ENCODE measurements around the gene ZNF397. TPM values are rescaled to one million over a fixed set of nuclear protein-coding genes. Genes with fewer than 3 reads are reported as not detected.

ZNF397 gene
- total RNA-seq, 3 donors from 2014 or later (not counting 1 experiment from before 2014, with no cell fraction given), result 8.7 to 15.6 (median 13.9) TPM

DNA sequence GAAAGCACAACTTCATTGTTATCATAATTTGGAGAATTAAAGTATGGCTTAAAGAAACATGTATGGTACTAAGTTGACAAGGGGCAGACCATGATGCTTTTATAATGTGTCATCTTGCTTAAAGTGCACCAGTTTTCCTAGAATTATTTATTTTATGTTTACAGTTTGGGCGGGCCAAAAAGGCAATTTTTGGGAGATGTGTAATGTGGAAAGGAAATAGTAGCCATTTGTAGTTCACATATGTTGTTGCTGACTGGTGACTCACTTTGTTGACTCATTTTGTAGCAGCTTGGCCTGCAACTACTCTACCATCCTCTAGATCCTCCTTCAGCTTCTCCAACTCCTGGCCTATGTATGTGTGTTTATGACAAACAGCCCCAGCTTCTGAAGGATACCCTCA lies 41.5 kb downstream of the ZNF397 start:
- Histone ChIP-seq H3K4me1 (ENCODE audit: control insufficient read depth, insufficient read depth, low read length) (no peaks in the 10 kb centered on the region), H3K36me3 (ENCODE audit: control insufficient read depth, insufficient read depth, low read length) (peaks cover 4% of the 10 kb centered on the region), H3K4me3 (ENCODE audit: low read length) (no peak overlapping the region), H3K9me3 (ENCODE audit: control insufficient read depth, insufficient read depth, low read length) (no peaks in the 10 kb centered on the region), H3K27ac (ENCODE audit: low read length) (no peak overlapping the region), H3K27me3 (ENCODE audit: control insufficient read depth, insufficient read depth, low read length) (no peaks in the 10 kb centered on the region)
- TF ChIP-seq, protein P1, sequence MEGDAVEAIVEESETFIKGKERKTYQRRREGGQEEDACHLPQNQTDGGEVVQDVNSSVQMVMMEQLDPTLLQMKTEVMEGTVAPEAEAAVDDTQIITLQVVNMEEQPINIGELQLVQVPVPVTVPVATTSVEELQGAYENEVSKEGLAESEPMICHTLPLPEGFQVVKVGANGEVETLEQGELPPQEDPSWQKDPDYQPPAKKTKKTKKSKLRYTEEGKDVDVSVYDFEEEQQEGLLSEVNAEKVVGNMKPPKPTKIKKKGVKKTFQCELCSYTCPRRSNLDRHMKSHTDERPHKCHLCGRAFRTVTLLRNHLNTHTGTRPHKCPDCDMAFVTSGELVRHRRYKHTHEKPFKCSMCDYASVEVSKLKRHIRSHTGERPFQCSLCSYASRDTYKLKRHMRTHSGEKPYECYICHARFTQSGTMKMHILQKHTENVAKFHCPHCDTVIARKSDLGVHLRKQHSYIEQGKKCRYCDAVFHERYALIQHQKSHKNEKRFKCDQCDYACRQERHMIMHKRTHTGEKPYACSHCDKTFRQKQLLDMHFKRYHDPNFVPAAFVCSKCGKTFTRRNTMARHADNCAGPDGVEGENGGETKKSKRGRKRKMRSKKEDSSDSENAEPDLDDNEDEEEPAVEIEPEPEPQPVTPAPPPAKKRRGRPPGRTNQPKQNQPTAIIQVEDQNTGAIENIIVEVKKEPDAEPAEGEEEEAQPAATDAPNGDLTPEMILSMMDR (IDR thresholded peaks at IDR 0.05), result no peak
- Mint-ChIP-seq H3K27me3 (ENCODE audit: low read depth in 2 of 2) (no peaks in the 10 kb centered on the region), H3K4me1 (peaks cover 0 to 17% of the 10 kb centered on the region in 2 donors), H3K36me3 (no peaks in the 10 kb centered on the region), H3K4me3 (no peak overlapping the region), H3K9me3 (peaks cover 2 to 3% of the 10 kb centered on the region in 2 donors), H3K27ac (no peak overlapping the region)
- intact Hi-C loops (cut with micrococcal nuclease), result no loop called here
- ATAC-seq, result no peak
- DNase-seq, result no peak
- 100% methylated on average over 1 of the region's 1 CpG for WGBS (ENCODE audit: insufficient coverage)

DNA sequence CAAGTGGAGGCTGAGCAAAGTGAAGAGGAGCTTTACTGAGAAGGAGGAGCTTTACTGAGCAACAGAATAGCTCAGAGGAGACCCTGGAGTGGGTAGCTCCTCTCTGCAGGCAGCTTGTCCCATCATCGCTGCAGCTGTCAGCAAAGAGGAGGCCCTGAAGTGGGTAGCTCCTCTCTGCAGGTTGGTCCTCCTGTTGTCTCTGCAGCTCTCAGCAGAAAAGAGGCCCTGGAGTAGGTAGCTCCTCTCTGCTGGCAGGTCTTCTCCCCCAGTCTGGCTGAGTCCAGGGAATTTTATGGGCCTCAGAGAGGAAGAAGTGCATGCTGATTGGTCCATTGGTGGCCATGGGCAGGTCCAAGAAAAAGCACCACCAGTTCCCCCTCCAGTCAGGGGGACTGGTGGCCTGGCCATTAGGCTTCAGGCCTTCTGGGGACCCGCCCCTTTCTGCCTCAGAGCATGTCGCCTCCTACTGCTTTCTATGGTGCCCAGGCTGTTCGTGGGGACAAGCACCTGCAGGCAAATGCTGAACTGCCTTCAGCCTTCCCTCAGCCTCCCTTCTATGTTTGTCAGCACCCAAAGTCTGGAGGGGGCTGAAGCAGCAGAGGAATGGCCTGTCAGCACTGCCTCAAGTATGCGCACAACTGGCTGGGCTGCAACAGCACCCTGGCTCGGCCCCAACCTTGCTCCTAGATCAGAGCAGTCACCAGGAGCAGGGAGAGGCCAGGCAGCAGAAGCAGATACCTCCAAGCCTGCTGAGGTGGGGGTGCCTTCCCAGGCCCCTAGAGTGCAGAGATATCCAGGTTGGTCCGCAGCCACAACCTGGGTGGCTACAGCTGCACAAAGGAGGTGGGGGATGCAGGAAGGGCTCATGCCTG lies 43.3 kb downstream of the ZNF397 start:
- DNase-seq, result no peak
- Histone ChIP-seq H3K27me3 (ENCODE audit: control insufficient read depth, insufficient read depth, low read length) (no peaks in the 10 kb centered on the region), H3K4me1 (ENCODE audit: control insufficient read depth, insufficient read depth, low read length) (peaks cover 5% of the 10 kb centered on the region), H3K27ac (ENCODE audit: low read length) (no peak overlapping the region), H3K9me3 (ENCODE audit: control insufficient read depth, insufficient read depth, low read length) (no peaks in the 10 kb centered on the region), H3K36me3 (ENCODE audit: control insufficient read depth, insufficient read depth, low read length) (peaks cover 4% of the 10 kb centered on the region), H3K4me3 (ENCODE audit: low read length) (no peak overlapping the region)
- TF ChIP-seq, protein P1 (IDR thresholded peaks at IDR 0.05), result no peak
- intact Hi-C loops (cut with micrococcal nuclease), result no loop called here
- Mint-ChIP-seq H3K27ac (no peak overlapping the region), H3K36me3 (no peaks in the 10 kb centered on the region), H3K27me3 (ENCODE audit: low read depth in 2 of 2) (no peaks in the 10 kb centered on the region), H3K4me1 (peaks cover 8 to 16% of the 10 kb centered on the region in 2 donors), H3K9me3 (peaks cover 2 to 3% of the 10 kb centered on the region in 2 donors), H3K4me3 (no peak overlapping the region)
- 92% methylated on average over 7 of the region's 7 CpGs for WGBS (ENCODE audit: insufficient coverage)
- no peak for ATAC-seq

DNA sequence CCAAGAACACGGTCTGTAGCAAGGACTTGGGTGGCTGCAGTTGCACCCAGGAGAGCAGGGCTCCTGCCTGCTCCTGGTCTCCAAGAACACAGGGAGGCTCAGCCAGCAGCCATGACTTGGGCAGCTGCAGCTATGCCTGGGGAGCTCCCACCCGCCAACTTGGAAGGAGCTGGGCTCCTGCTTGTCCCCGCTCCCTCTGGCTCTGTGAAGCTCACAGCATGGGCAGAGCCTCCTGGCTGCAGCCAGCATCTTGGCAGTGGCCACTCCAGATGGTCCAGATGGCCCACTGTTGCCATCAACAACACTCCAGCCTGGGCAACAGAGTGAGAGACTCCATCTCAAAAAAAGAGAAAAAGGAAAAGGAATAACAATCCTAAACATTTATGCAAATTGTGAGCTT lies 44.0 kb downstream of the ZNF397 start:
- H3K36me3 Mint-ChIP-seq, result no peaks in the 10 kb centered on the region
- H3K4me1 ChIP-seq (ENCODE audit: control insufficient read depth, insufficient read depth, low read length), result peaks cover 12% of the 10 kb centered on the region
- no peaks in the 10 kb centered on the region for H3K9me3 ChIP-seq (ENCODE audit: control insufficient read depth, insufficient read depth, low read length)
- no peaks in the 10 kb centered on the region for H3K27me3 Mint-ChIP-seq (ENCODE audit: low read depth in 2 of 2)
- peaks cover 2 to 3% of the 10 kb centered on the region in 2 donors for H3K9me3 Mint-ChIP-seq
- DNase-seq (no peak), ATAC-seq (no peak)
- intact Hi-C loops (cut with micrococcal nuclease), result no loop called here
- H3K4me3 Mint-ChIP-seq, result no peak overlapping the region
- no peak overlapping the region for H3K27ac Mint-ChIP-seq
- WGBS (ENCODE audit: insufficient coverage), result 98% methylated on average over 3 of the region's 3 CpGs
- no peak overlapping the region for H3K4me3 ChIP-seq (ENCODE audit: low read length)
- no peaks in the 10 kb centered on the region for H3K27me3 ChIP-seq (ENCODE audit: control insufficient read depth, insufficient read depth, low read length)
- peaks cover 4% of the 10 kb centered on the region for H3K36me3 ChIP-seq (ENCODE audit: control insufficient read depth, insufficient read depth, low read length)
- peaks cover 15 to 22% of the 10 kb centered on the region in 2 donors for H3K4me1 Mint-ChIP-seq
- no peak overlapping the region for H3K27ac ChIP-seq (ENCODE audit: low read length)
- TF ChIP-seq, protein P1 (IDR thresholded peaks at IDR 0.05), result no peak
